HepG2 (cell line): ENCODE results near the gene TLE1. TPM values are rescaled to one million over a fixed set of nuclear protein-coding genes. Genes with fewer than 3 reads are reported as not detected.

Source experiments
- FOXA1 ChIP-seq, 2 experiments: fragments of 450-650 bp in 1 of 2; sonication (generic) in 1 of 2; formaldehyde crosslinking in 1 of 2; IDR thresholded peaks; 2 replicates each; pipeline versions ENCODE4 v1.4.0 to v1.6.1; 2016 to 2020; ENCODE audit warnings: missing genetic modification reagents in 1 of 2
- HDAC1 ChIP-seq: sonication (generic); formaldehyde crosslinking; IDR thresholded peaks from 2 replicates; pipeline ENCODE4 v1.5.1; 2020; ENCODE audit warnings: mild to moderate bottlenecking, missing genetic modification reagents
- HNF1B ChIP-seq: sonication (generic); formaldehyde crosslinking; IDR thresholded peaks from 2 replicates; pipeline ENCODE4 v1.5.1; 2020; ENCODE audit warnings: mild to moderate bottlenecking, moderate library complexity, missing genetic modification reagents
- HOXA9 ChIP-seq: sonication (generic); formaldehyde crosslinking; IDR thresholded peaks from 2 replicates; pipeline ENCODE4 v1.8.1; 2022; ENCODE audit warnings: missing genetic modification reagents, mild to moderate bottlenecking, moderate library complexity, borderline replicate concordance
- TARDBP ChIP-seq: sonication (generic); formaldehyde crosslinking; IDR thresholded peaks from 2 replicates; pipeline ENCODE4 v1.8.0; 2022; ENCODE audit warnings: mild to moderate bottlenecking, missing genetic modification reagents
- TEAD2 ChIP-seq: sonication (generic); formaldehyde crosslinking; IDR thresholded peaks from 2 replicates; pipeline ENCODE4 v1.9.0; 2021; ENCODE audit warnings: missing genetic modification reagents
- THAP7 ChIP-seq: sonication (generic); formaldehyde crosslinking; IDR thresholded peaks from 2 replicates; pipeline ENCODE4 v1.8.1; 2023; ENCODE audit warnings: mild to moderate bottlenecking, missing genetic modification reagents
- TOE1 ChIP-seq: sonication (generic); formaldehyde crosslinking; IDR thresholded peaks from 2 replicates; pipeline ENCODE4 v1.4.0; 2020; ENCODE audit warnings: mild to moderate bottlenecking, missing genetic modification reagents
- TOPORS ChIP-seq: sonication (generic); formaldehyde crosslinking; IDR thresholded peaks from 2 replicates; pipeline ENCODE4 v1.8.0; 2023; ENCODE audit warnings: mild to moderate bottlenecking, missing genetic modification reagents
- UBTF ChIP-seq: sonication (generic); formaldehyde crosslinking; IDR thresholded peaks from 2 replicates; pipeline ENCODE4 v1.4.0; 2020; ENCODE audit warnings: mild to moderate bottlenecking, missing genetic modification reagents
- ZNF318 ChIP-seq: sonication (generic); formaldehyde crosslinking; IDR thresholded peaks from 2 replicates; pipeline ENCODE4 v1.4.0; 2020; ENCODE audit warnings: mild to moderate bottlenecking, missing genetic modification reagents
- ZSCAN5A ChIP-seq: sonication (generic); formaldehyde crosslinking; IDR thresholded peaks from 2 replicates; pipeline ENCODE4 v1.8.0; 2022; ENCODE audit warnings: mild to moderate bottlenecking, missing genetic modification reagents, borderline replicate concordance
- polyA plus RNA-seq, 8 experiments: library from polyadenylated mRNA; depleted of rRNA in 3 of 8; stranded (reverse) in 7 of 8; unstranded in 1 of 8; fragments of >200 nt; fragmentation: Illumina TruSeq in 4 of 8; extraction: Trizol in 4 of 8; gene quantifications; 2 replicates each; pipeline versions ENCODE4 v1.2.1 to v1.2.3, GENCODE V29; 2011 to 2016; ENCODE audit warnings: low read depth in 4 of 8, missing spikeins in 1 of 8, mixed read lengths in 1 of 8; ENCODE audit not compliant: insufficient read depth in 1 of 8
- total RNA-seq, 5 experiments: library from RNA; depleted of rRNA; stranded (reverse); fragments of >200 nt; fragmentation: Illumina TruSeq; extraction: Trizol; gene quantifications; 2 replicates each; pipeline ENCODE4 v1.2.3, GENCODE V29; 2016; ENCODE audit warnings: low read depth in 1 of 5

Gene TLE1
- total and polyA plus RNA-seq, 2 of the 13 experiments (the other 11 are each of a cell fraction or from before 2014, with no cell fraction given) = 35.9 to 109 TPM

GRCh38 chr9:81686614-81687520, 2.5 kb downstream of the TLE1 start (continued):
- TF ChIP-seq TOE1 (CRISPR knock-in tag) (0 out of 2 replicates have a peak, but pooled peaks have one; percentile 63), TEAD2 (CRISPR knock-in tag) (no peak), TOPORS (CRISPR knock-in tag) (no peak), HDAC1 (CRISPR knock-in tag) (peak; percentile 99), ZNF318 (CRISPR knock-in tag) (no peak), THAP7 (CRISPR knock-in tag) (no peak), HOXA9 (CRISPR knock-in tag) (no peak), FOXA1 (IDR thresholded peaks at IDR 0.05) (peak; percentile 98), FOXA1 (CRISPR knock-in tag; IDR thresholded peaks at IDR 0.05) (peak; percentile 98), UBTF (CRISPR knock-in tag) (peak; percentile 60; the same call in 1 of the 2 replicates), HNF1B (CRISPR knock-in tag) (peak; percentile 93), ZSCAN5A (CRISPR knock-in tag) (peak; percentile 56; the same call in 1 of the 2 replicates), TARDBP (CRISPR knock-in tag) (peak; percentile 87)
